SK-N-SH treated with all-trans-retinoic acid at 6 μM for 48 hours (cell line): ENCODE data around the gene WDR7.

Experiments used
- ATAC-seq: fragments of 200-7000 bp; cut with Tn5 transposase; 3 replicates; pipeline ENCODE4 v1.9.1; 2020; ENCODE audit warnings: mild to moderate bottlenecking, moderate library complexity
- ARNTL ChIP-seq: fragments of 450-650 bp; formaldehyde crosslinking; IDR thresholded peaks from 2 replicates; pipeline ENCODE4 v1.5.0; 2020; ENCODE audit warnings: low read depth, mild to moderate bottlenecking, moderate library complexity, borderline replicate concordance
- BACH2 ChIP-seq: fragments of 250-450 bp; sonication (Bioruptor Pico); IDR thresholded peaks from 2 replicates; pipeline ENCODE4 v1.9.0; 2021; ENCODE audit warnings: mild to moderate bottlenecking, borderline replicate concordance
- CREB5 ChIP-seq: fragments of 250-450 bp; sonication (Bioruptor Pico); IDR thresholded peaks from 2 replicates; pipeline ENCODE4 v1.5.1; 2020; ENCODE audit warnings: low read depth, mild to moderate bottlenecking, moderate library complexity
- CSDC2 ChIP-seq: fragments of 250-450 bp; sonication (Bioruptor Pico); IDR thresholded peaks from 2 replicates; pipeline ENCODE4 v1.5.0; 2020; ENCODE audit warnings: mild to moderate bottlenecking, moderate library complexity
- CSRNP3 ChIP-seq: fragments of 250-450 bp; sonication (Bioruptor Pico); IDR thresholded peaks from 2 replicates; pipeline ENCODE4 v1.5.1; 2021; ENCODE audit warnings: mild to moderate bottlenecking, moderate library complexity
- ESRRG ChIP-seq: fragments of 250-450 bp; sonication (Bioruptor Pico); IDR thresholded peaks from 2 replicates; pipeline ENCODE4 v1.6.1; 2021; ENCODE audit warnings: mild to moderate bottlenecking
- GLIS3 ChIP-seq: fragments of 250-450 bp; sonication (Bioruptor Pico); IDR thresholded peaks from 2 replicates; pipeline ENCODE4 v1.5.0; 2020; ENCODE audit warnings: mild to moderate bottlenecking, moderate library complexity
- ISL1 ChIP-seq: fragments of 250-450 bp; sonication (Bioruptor Pico); IDR thresholded peaks from 2 replicates; pipeline ENCODE4 v2.1.2; 2022; ENCODE audit warnings: mild to moderate bottlenecking, moderate library complexity
- OSR1 ChIP-seq: fragments of 250-450 bp; sonication (Bioruptor Pico); IDR thresholded peaks from 2 replicates; pipeline ENCODE4 v1.8.0; 2022; ENCODE audit warnings: moderate library complexity, mild to moderate bottlenecking, inconsistent platforms
- PATZ1 ChIP-seq: fragments of 250-450 bp; sonication (Bioruptor Pico); IDR thresholded peaks from 2 replicates; pipeline ENCODE4 v1.8.0; 2020; ENCODE audit warnings: mild to moderate bottlenecking, moderate library complexity, borderline replicate concordance
- POU6F1 ChIP-seq: fragments of 250-450 bp; sonication (Bioruptor Pico); IDR thresholded peaks from 2 replicates; pipeline ENCODE4 v1.8.0; 2021; ENCODE audit warnings: low read depth, mild to moderate bottlenecking, moderate library complexity, borderline replicate concordance
- PPARA ChIP-seq: fragments of 250-450 bp; sonication (Bioruptor Pico); IDR thresholded peaks from 2 replicates; pipeline ENCODE4 v1.5.0; 2020; ENCODE audit warnings: mild to moderate bottlenecking, borderline replicate concordance
- TCF4 ChIP-seq: fragments of 250-450 bp; sonication (Bioruptor Pico); IDR thresholded peaks from 2 replicates; pipeline ENCODE4 v1.8.0; 2021; ENCODE audit warnings: mild to moderate bottlenecking, moderate library complexity, borderline replicate concordance
- TSHZ2 ChIP-seq: fragments of 250-450 bp; sonication (Bioruptor Pico); IDR thresholded peaks from 2 replicates; pipeline ENCODE4 v1.5.0; 2020; ENCODE audit warnings: mild to moderate bottlenecking, moderate library complexity
- ZC3H10 ChIP-seq: fragments of 250-450 bp; sonication (Bioruptor Pico); IDR thresholded peaks from 2 replicates; pipeline ENCODE4 v1.5.1; 2021; ENCODE audit warnings: mild to moderate bottlenecking, moderate library complexity
- ZFP30 ChIP-seq: fragments of 450-650 bp; formaldehyde crosslinking; IDR thresholded peaks from 2 replicates; pipeline ENCODE4 v1.5.0; 2022; ENCODE audit warnings: mild to moderate bottlenecking, moderate library complexity
- ZNF565 ChIP-seq: fragments of 450-650 bp; formaldehyde crosslinking; conservative IDR thresholded peaks from 2 replicates; pipeline ENCODE4 v1.5.0; 2020; ENCODE audit warnings: low read depth, mild to moderate bottlenecking, moderate library complexity
- ZNF70 ChIP-seq: fragments of 450-650 bp; formaldehyde crosslinking; IDR thresholded peaks from 2 replicates; pipeline ENCODE4 v1.5.0; 2020; ENCODE audit warnings: mild to moderate bottlenecking, moderate library complexity
- ZNF8 ChIP-seq: fragments of 450-650 bp; formaldehyde crosslinking; IDR thresholded peaks from 2 replicates; pipeline ENCODE4 v1.5.0; 2020; ENCODE audit warnings: mild to moderate bottlenecking, moderate library complexity

WDR7 gene

GRCh38 chr18:57035590-57035989, 384.4 kb downstream of the WDR7 start:
- ATAC-seq: peak; percentile 21; the same call in 1 of the 3 replicates
- TF ChIP-seq ZNF565 (CRISPR knock-in tag) (no peak), ISL1 (CRISPR knock-in tag) (peak; percentile 66), TSHZ2 (CRISPR knock-in tag) (0 out of 2 replicates have a peak, but pooled peaks have one; percentile 41), TCF4 (CRISPR knock-in tag) (peak; percentile 30; the same call in 1 of the 2 replicates)

GRCh38 chr18:57038395-57038794, 387.2 kb downstream of the WDR7 start:
- ATAC-seq: no peak
- TF ChIP-seq ESRRG: no peak
- no peak for TF ChIP-seq PPARA (CRISPR knock-in tag)
- TF ChIP-seq TCF4 (CRISPR knock-in tag): no peak
- no peak for TF ChIP-seq CREB5 (CRISPR knock-in tag)

- no peak for ATAC-seq
- no peak for TF ChIP-seq POU6F1 (CRISPR knock-in tag)
- no peak for TF ChIP-seq CSDC2 (CRISPR knock-in tag)
- TF ChIP-seq ESRRG: no peak
- no peak for TF ChIP-seq ISL1 (CRISPR knock-in tag)
- no peak for TF ChIP-seq ZC3H10 (CRISPR knock-in tag)
- TF ChIP-seq ZFP30: no peak
- no peak for TF ChIP-seq PATZ1 (CRISPR knock-in tag)
- TF ChIP-seq BACH2 (CRISPR knock-in tag): no peak
- no peak for TF ChIP-seq ZNF8 (CRISPR knock-in tag)
- no peak for TF ChIP-seq OSR1 (CRISPR knock-in tag)
- no peak for TF ChIP-seq CSRNP3 (CRISPR knock-in tag)
- no peak for TF ChIP-seq ARNTL (CRISPR knock-in tag)
- TF ChIP-seq TSHZ2 (CRISPR knock-in tag): no peak
- no peak for TF ChIP-seq GLIS3 (CRISPR knock-in tag)
- no peak for TF ChIP-seq CREB5 (CRISPR knock-in tag)
- TF ChIP-seq ZNF70 (CRISPR knock-in tag): no peak
- TF ChIP-seq TCF4 (CRISPR knock-in tag): no peak
These were observed 389.0 kb downstream of the WDR7 start for GRCh38 chr18:57040175-57040574.
